K562 (cell line): ENCODE measurements around the gene VPS26A. TPM values are rescaled to one million over a fixed set of nuclear protein-coding genes. Genes with fewer than 3 reads are reported as not detected.

Experiments
- CCNT2 ChIP-seq: IDR thresholded peaks from 2 replicates; pipeline ENCODE4 v1.6.1; 2011; ENCODE audit warnings: borderline replicate concordance, low read depth, mild to moderate bottlenecking, moderate library complexity, mixed read lengths, low read length; ENCODE audit not compliant: insufficient read length; ENCODE audit errors: extremely low read depth
- CHD2 ChIP-seq: IDR thresholded peaks from 2 replicates; pipeline ENCODE4 v1.6.1; 2011; ENCODE audit warnings: low read depth, low read length
- CTBP1 ChIP-seq: fragments of 450-650 bp; IDR thresholded peaks from 2 replicates; pipeline ENCODE4 v1.6.1; 2016; ENCODE audit warnings: borderline replicate concordance
- FOXK1 ChIP-seq: sonication (generic); formaldehyde crosslinking; IDR thresholded peaks from 2 replicates; pipeline ENCODE4 v1.8.0; 2022; ENCODE audit warnings: missing genetic modification reagents, mild to moderate bottlenecking, borderline replicate concordance
- GABPB1 ChIP-seq: sonication (generic); formaldehyde crosslinking; IDR thresholded peaks from 2 replicates; pipeline ENCODE4 v1.8.0; 2022; ENCODE audit warnings: mild to moderate bottlenecking, missing genetic modification reagents
- HNRNPH1 ChIP-seq: fragments of 200-400 bp; formaldehyde crosslinking; optimal IDR thresholded peaks from 2 replicates; pipeline ENCODE3; 2017; ENCODE audit warnings: low read depth, mild to moderate bottlenecking, low read length, moderate library complexity
- NFRKB ChIP-seq: fragments of 450-650 bp; IDR thresholded peaks from 2 replicates; pipeline ENCODE4 v1.6.1; 2016; ENCODE audit warnings: low read depth
- NONO ChIP-seq, 2 experiments: fragments of 200-400 bp in 1 of 2; fragments of 450-650 bp in 1 of 2; formaldehyde crosslinking in 1 of 2; IDR thresholded peaks; 2 replicates each; pipeline ENCODE4 v1.6.1; 2017; ENCODE audit warnings: low read depth in 2 of 2, mild to moderate bottlenecking in 2 of 2, moderate library complexity in 2 of 2, low read length in 1 of 2
- POU5F1 ChIP-seq: fragments of 150-350 bp; IDR thresholded peaks from 2 replicates; pipeline ENCODE4 v1.6.1; 2014; ENCODE audit warnings: borderline replicate concordance, low read length, low read depth, mild to moderate bottlenecking; ENCODE audit not compliant: partially characterized antibody
- RB1 ChIP-seq: fragments of 450-650 bp; IDR thresholded peaks from 2 replicates; pipeline ENCODE4 v1.6.1; 2017; ENCODE audit warnings: low read depth, mild to moderate bottlenecking
- SIN3A ChIP-seq, 2 experiments: fragments of 150-350 bp in 1 of 2; IDR thresholded peaks; 2 replicates each; pipeline ENCODE4 v1.6.1; 2011 to 2016; ENCODE audit warnings: borderline replicate concordance in 2 of 2, low read depth in 2 of 2, low read length in 2 of 2, mild to moderate bottlenecking in 2 of 2, moderate library complexity in 2 of 2; ENCODE audit not compliant: control insufficient read depth in 1 of 2
- SIN3B ChIP-seq: fragments of 450-650 bp; IDR thresholded peaks from 2 replicates; pipeline ENCODE4 v1.6.1; 2017; ENCODE audit warnings: low read depth, mild to moderate bottlenecking, moderate library complexity
- SMAD2 ChIP-seq: fragments of 150-350 bp; IDR thresholded peaks from 2 replicates; pipeline ENCODE4 v1.6.1; 2014; ENCODE audit warnings: low read depth, mild to moderate bottlenecking, low read length
- SNRNP70 ChIP-seq: fragments of 200-400 bp; formaldehyde crosslinking; optimal IDR thresholded peaks from 2 replicates; pipeline ENCODE3; 2017; ENCODE audit warnings: low read depth, low read length
- TEAD2 ChIP-seq: fragments of 450-650 bp; IDR thresholded peaks from 2 replicates; pipeline ENCODE4 v1.6.1; 2016; ENCODE audit warnings: missing genetic modification characterization, control low read depth, missing compliant biosample characterization
- TFAM ChIP-seq: fragments of 250-450 bp; sonication (Bioruptor Pico); conservative IDR thresholded peaks from 2 replicates; pipeline ENCODE4 v1.5.0; 2021; ENCODE audit warnings: mild to moderate bottlenecking, moderate library complexity
- ZNF133 ChIP-seq: fragments of 250-450 bp; sonication (Bioruptor Pico); IDR thresholded peaks from 2 replicates; pipeline ENCODE4 v1.4.0; 2020; ENCODE audit warnings: mild to moderate bottlenecking
- ZNF24 ChIP-seq: fragments of 450-650 bp; IDR thresholded peaks from 2 replicates; pipeline ENCODE4 v1.6.1; 2016
- ZNF395 ChIP-seq: fragments of 200-800 bp; sonication (Bioruptor generic); IDR thresholded peaks from 2 replicates; pipeline ENCODE4 v1.6.1; 2017; ENCODE audit warnings: missing genetic modification characterization, missing compliant biosample characterization
- ZNF57 ChIP-seq: fragments of 450-650 bp; formaldehyde crosslinking; IDR thresholded peaks from 2 replicates; pipeline ENCODE4 v1.4.0; 2020; ENCODE audit warnings: mild to moderate bottlenecking, moderate library complexity
- polyA plus RNA-seq, 8 experiments: library from polyadenylated mRNA; depleted of rRNA in 4 of 8; stranded (reverse) in 5 of 8; unstranded in 3 of 8; fragments of >200 nt; fragmentation: Nextera tagmentation in 2 of 8; fragmentation: Illumina TruSeq in 1 of 8; extraction: Ambion mirVana in 2 of 8; extraction: Trizol in 1 of 8; gene quantifications; 2 replicates each; pipeline versions ENCODE4 v1.2.1 to v1.2.3, GENCODE V29; 2011 to 2014; ENCODE audit warnings: inconsistent platforms in 1 of 8, missing spikeins in 1 of 8
- total RNA-seq, 7 experiments: library from RNA; depleted of rRNA in 6 of 7; stranded (reverse); fragments of >200 nt in 6 of 7; fragmentation: Illumina TruSeq in 2 of 7; extraction: Trizol in 2 of 7; gene quantifications; 2 replicates each; pipeline versions ENCODE4 v1.2.1 to v1.2.3, GENCODE V29; 2011 to 2021; ENCODE audit warnings: low replicate concordance in 1 of 7
- TF ChIP-seq, protein P1 (sequence below): fragments of 250-450 bp; sonication (Bioruptor Pico); IDR thresholded peaks from 2 replicates; pipeline ENCODE4 v1.4.0; 2020

VPS26A gene
- total and polyA plus RNA-seq, 9 of the 15 experiments (the other 6 are each of a cell fraction or from before 2014, with no cell fraction given) = 47.1 to 137 (median 69.3) TPM

GRCh38 chr10:69123747-69124562, at the start of gene VPS26A (continued):
- TF ChIP-seq, protein P1, sequence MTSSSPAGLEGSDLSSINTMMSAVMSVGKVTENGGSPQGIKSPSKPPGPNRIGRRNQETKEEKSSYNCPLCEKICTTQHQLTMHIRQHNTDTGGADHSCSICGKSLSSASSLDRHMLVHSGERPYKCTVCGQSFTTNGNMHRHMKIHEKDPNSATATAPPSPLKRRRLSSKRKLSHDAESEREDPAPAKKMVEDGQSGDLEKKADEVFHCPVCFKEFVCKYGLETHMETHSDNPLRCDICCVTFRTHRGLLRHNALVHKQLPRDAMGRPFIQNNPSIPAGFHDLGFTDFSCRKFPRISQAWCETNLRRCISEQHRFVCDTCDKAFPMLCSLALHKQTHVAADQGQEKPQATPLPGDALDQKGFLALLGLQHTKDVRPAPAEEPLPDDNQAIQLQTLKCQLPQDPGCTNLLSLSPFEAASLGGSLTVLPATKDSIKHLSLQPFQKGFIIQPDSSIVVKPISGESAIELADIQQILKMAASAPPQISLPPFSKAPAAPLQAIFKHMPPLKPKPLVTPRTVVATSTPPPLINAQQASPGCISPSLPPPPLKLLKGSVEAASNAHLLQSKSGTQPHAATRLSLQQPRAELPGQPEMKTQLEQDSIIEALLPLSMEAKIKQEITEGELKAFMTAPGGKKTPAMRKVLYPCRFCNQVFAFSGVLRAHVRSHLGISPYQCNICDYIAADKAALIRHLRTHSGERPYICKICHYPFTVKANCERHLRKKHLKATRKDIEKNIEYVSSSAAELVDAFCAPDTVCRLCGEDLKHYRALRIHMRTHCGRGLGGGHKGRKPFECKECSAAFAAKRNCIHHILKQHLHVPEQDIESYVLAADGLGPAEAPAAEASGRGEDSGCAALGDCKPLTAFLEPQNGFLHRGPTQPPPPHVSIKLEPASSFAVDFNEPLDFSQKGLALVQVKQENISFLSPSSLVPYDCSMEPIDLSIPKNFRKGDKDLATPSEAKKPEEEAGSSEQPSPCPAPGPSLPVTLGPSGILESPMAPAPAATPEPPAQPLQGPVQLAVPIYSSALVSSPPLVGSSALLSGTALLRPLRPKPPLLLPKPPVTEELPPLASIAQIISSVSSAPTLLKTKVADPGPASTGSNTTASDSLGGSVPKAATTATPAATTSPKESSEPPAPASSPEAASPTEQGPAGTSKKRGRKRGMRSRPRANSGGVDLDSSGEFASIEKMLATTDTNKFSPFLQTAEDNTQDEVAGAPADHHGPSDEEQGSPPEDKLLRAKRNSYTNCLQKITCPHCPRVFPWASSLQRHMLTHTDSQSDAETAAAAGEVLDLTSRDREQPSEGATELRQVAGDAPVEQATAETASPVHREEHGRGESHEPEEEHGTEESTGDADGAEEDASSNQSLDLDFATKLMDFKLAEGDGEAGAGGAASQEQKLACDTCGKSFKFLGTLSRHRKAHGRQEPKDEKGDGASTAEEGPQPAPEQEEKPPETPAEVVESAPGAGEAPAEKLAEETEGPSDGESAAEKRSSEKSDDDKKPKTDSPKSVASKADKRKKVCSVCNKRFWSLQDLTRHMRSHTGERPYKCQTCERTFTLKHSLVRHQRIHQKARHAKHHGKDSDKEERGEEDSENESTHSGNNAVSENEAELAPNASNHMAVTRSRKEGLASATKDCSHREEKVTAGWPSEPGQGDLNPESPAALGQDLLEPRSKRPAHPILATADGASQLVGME = peak; percentile 52; the same call in 1 of the 2 replicates
- TF ChIP-seq SIN3B (peak; percentile 88), CTBP1 (peak; percentile 80), ZNF57 (CRISPR knock-in tag) (0 out of 2 replicates have a peak, but pooled peaks have one; percentile 56), CCNT2 (peak; percentile 95), NONO (IDR thresholded peaks at IDR 0.05; ENCODE audit: low read depth in 2 of 2, low read length in 1 of 2) (peak; percentile 53 to 91; a peak in 2 of 4 replicates), ZNF395 (CRISPR knock-in tag) (peak; percentile 70), NFRKB (peak; percentile 57; the same call in 1 of the 2 replicates), ZNF24 (peak; percentile 40; the same call in 1 of the 2 replicates), SNRNP70 (no peak), FOXK1 (CRISPR knock-in tag) (no peak), SIN3A (IDR thresholded peaks at IDR 0.05; ENCODE audit: borderline replicate concordance in 2 of 2, control insufficient read depth in 1 of 2, low read depth in 2 of 2, low read length in 2 of 2) (peak; percentile 4 to 87; a peak in 3 of 4 replicates), SMAD2 (no peak), TEAD2 (no peak), TFAM (CRISPR knock-in tag) (no peak), HNRNPH1 (no peak), GABPB1 (CRISPR knock-in tag) (peak; percentile 38; the same call in 1 of the 2 replicates), POU5F1 (no peak), ZNF133 (CRISPR knock-in tag) (no peak), RB1 (peak; percentile 92), CHD2 (0 out of 2 replicates have a peak, but pooled peaks have one; percentile 4)
